GM19467 (cell line): ENCODE measurements around the gene GJB5.

Experiments
- ATAC-seq: cut with Tn5 transposase; IDR thresholded peaks from one replicate; pipeline ENCODE4 v1.9.1; 2021; ENCODE audit warnings: mild to moderate bottlenecking, moderate library complexity; ENCODE audit not compliant: unreplicated experiment

The GJB5 gene

GRCh38 chr1:34792868-34793727 is 38.3 kb downstream of the GJB5 start, which contains the start of gene GJA4:
Gene GJA4 (plus strand): TSS chr1:34792999. CDS start chr1:34794214, 1,215 bp downstream.
- ATAC-seq, result no peak

GRCh38 chr1:34794001-34794789 is 39.3 kb downstream of the GJB5 start:
- no peak for ATAC-seq

GRCh38 chr1:34794790-34795180 is 39.9 kb downstream of the GJB5 start:
- no peak for ATAC-seq

GRCh38 chr1:34795916-34796315 is 41.1 kb downstream of the GJB5 start:
- no peak for ATAC-seq

- no peak for ATAC-seq
These were observed 42.1 kb downstream of the GJB5 start for GRCh38 chr1:34796990-34797389.

- no peak for ATAC-seq
These were observed 45.4 kb downstream of the GJB5 start for GRCh38 chr1:34800214-34800613.

GRCh38 chr1:34803770-34804169 is 48.9 kb downstream of the GJB5 start:
- no peak for ATAC-seq

- ATAC-seq, result no peak
These were observed 51.5 kb downstream of the GJB5 start for GRCh38 chr1:34806396-34806795.
